Ramos (cell line): ENCODE data around the gene PIGQ.

Experiments
- in situ Hi-C: fragments of 300-500 bp; cut with MboI; formaldehyde crosslinking; loops from one replicate; pipeline ENCODE4 v1.14.3; 2022; ENCODE audit warnings: low sequenced_read_pairs; ENCODE audit not compliant: unreplicated experiment

Gene PIGQ

GRCh38 chr16:625117-625976 lies 55.6 kb downstream of the PIGQ start:
- in situ Hi-C loops = no loop called here

- in situ Hi-C loops = no loop called here
Observed at GRCh38 chr16:625977-626765, 56.4 kb downstream of the PIGQ start.

GRCh38 chr16:626787-627453 lies 57.2 kb downstream of the PIGQ start:
- in situ Hi-C loops = no loop called here

GRCh38 chr16:627454-628239 lies 57.9 kb downstream of the PIGQ start:
- in situ Hi-C loops = no loop called here

- in situ Hi-C loops = no loop called here
Observed at GRCh38 chr16:628321-629061, 58.7 kb downstream of the PIGQ start.

GRCh38 chr16:629185-629832 lies 59.5 kb downstream of the PIGQ start:
- in situ Hi-C loops = no loop called here

GRCh38 chr16:629833-630248 lies 60.1 kb downstream of the PIGQ start:
- in situ Hi-C loops = no loop called here

- in situ Hi-C loops = no loop called here
Observed at GRCh38 chr16:630249-630814, 60.6 kb downstream of the PIGQ start.

GRCh38 chr16:630815-631405 lies 61.1 kb downstream of the PIGQ start, which contains the start of gene WFIKKN1:
Gene WFIKKN1, plus strand, starts transcription at chr16:630985. Its CDS starts 269 bp downstream, at chr16:631254.
- in situ Hi-C loops = no loop called here

- in situ Hi-C loops = no loop called here
Observed at GRCh38 chr16:631808-632358, 62.1 kb downstream of the PIGQ start.

GRCh38 chr16:632486-633335 lies 62.9 kb downstream of the PIGQ start:
- in situ Hi-C loops = no loop called here

GRCh38 chr16:633336-634050 lies 63.7 kb downstream of the PIGQ start:
- in situ Hi-C loops = no loop called here
